ENCODE measurements around the gene FILIP1. TPM values are rescaled to one million over a fixed set of nuclear protein-coding genes. Genes with fewer than 3 reads are reported as not detected.

FILIP1 gene
- total and polyA plus RNA-seq, 10 of the 15 experiments (the other 5 are each of a cell fraction or from before 2014, with no cell fraction given): 0.23 to 2.0 (median 0.44) TPM

DNA sequence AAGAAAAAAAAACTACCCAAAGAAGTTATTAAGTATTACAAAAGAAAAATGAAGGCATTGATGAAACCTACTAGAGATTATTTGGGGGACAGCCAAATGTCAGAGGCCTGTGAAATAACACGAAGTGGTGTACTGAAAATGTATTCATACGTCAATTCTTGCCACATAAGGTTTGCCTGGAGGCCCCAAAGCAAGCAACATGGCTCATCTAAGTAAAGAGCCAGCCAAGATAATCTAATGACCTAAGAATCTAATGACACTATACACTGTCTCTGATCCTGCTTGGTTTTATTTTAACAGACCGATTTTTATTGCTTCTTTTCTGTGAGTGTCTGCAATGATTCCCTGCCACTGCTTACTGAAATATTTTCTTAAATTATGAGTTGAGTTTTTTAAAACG, 34.7 kb downstream of the FILIP1 start (continued):
- TF ChIP-seq PBX3 (IDR thresholded peaks at IDR 0.05; ENCODE audit: insufficient replicate concordance, low read depth, low read length): no peak

GRCh38 chr6:75450903-75451302, 42.7 kb downstream of the FILIP1 start:
- no TSS peak for BruUV-seq (replicated peaks)

DNA sequence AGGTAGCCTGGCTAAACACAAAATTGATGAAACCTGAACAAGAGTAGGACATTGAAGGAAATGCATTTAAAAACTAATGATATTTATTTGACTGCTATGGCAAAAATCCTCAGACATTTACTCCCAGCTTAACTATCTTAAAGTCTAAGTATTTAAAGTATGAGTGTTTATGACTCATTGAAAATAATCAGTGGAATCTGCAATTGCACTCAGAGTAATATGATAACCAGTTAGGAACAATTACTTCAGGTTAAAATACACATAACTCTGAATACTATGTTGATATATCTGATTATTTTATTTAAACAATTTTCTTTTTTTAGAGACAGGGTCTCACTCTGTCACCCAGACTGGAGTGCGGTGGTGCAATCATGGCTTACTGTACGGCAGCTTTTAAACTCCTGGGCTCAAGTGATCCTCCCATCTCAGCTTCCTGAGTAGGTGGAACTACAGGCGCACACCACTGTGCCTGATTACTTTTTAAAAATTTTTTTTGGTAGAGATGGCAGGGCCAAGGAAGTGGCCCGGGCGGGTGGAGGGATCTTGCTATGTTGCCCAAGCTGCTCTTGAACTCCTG, 43.9 kb downstream of the FILIP1 start:
- Histone ChIP-seq H3K4me1 (ENCODE audit: control insufficient read depth, insufficient read depth, low read length) (no peaks in the 10 kb centered on the region), H3K9me3 (replicated peaks; ENCODE audit: control insufficient read depth, insufficient read depth, low read length) (no peaks in the 10 kb centered on the region; the same call in 2 of the 3 replicates), H3K9ac (ENCODE audit: control insufficient read depth, insufficient read depth, low read length) (no peak overlapping the region), H3K4me3 (no peak overlapping the region), H3K27ac (ENCODE audit: control insufficient read depth, insufficient read depth) (no peak overlapping the region), H3K79me2 (ENCODE audit: control insufficient read depth, insufficient read depth, low read length) (no peaks in the 10 kb centered on the region), H3K36me3 (ENCODE audit: control insufficient read depth in 2 of 2, insufficient read depth in 2 of 2, low read length in 1 of 2) (no peaks in the 10 kb centered on the region), H4K20me1 (ENCODE audit: control insufficient read depth, insufficient read depth) (no peaks in the 10 kb centered on the region), H2AFZ (ENCODE audit: control insufficient read depth, low read depth, low read length) (no peak overlapping the region), H3K4me2 (ENCODE audit: control insufficient read depth, insufficient read depth) (no peak overlapping the region), H3K27me3 (replicated peaks in 1 of 2; ENCODE audit: control insufficient read depth in 2 of 2, insufficient read depth in 2 of 2, low read length in 1 of 2) (no peaks in the 10 kb centered on the region)
- FAIRE-seq (no peak), DNase-seq (ENCODE audit: low read depth, low spot score) (no peak), ATAC-seq (no peak)
- ChIA-PET POLR2A (no interaction called here), RAD21 (ENCODE audit: unreplicated experiment) (no interaction called here), SMC1A (ENCODE audit: uncharacterized antibody, unreplicated experiment) (no interaction called here), CTCF (no interaction called here)
- BruUV-seq (replicated peaks): no TSS peak
- 74% methylated on average over 5 of the region's 5 CpGs for WGBS (ENCODE audit: insufficient coverage, insufficient replicate concordance, low lambda C conversion rate, missing lambda C conversion rate)
- intact Hi-C loops (cut with micrococcal nuclease; ENCODE audit: unreplicated experiment) (no loop called here), in situ Hi-C loops (cut with MboI) (no loop called here)
- no peak for TF ChIP-seq SIN3A (IDR thresholded peaks at IDR 0.05; ENCODE audit: low read depth, low read length)
- TF ChIP-seq PAX5 (IDR thresholded peaks at IDR 0.05; ENCODE audit: borderline replicate concordance, low read depth, low read length): no peak
- TF ChIP-seq CREM (IDR thresholded peaks at IDR 0.05; ENCODE audit: low read depth): no peak
- no peak for TF ChIP-seq ZBTB4 (CRISPR knock-in tag; IDR thresholded peaks at IDR 0.05)
- no peak for TF ChIP-seq GABPA (IDR thresholded peaks at IDR 0.05; ENCODE audit: low read depth)
- no peak for TF ChIP-seq CTCF (IDR thresholded peaks at IDR 0.05 in 2 of 3, conservative IDR thresholded peaks at IDR 0.05 in 1 of 3; ENCODE audit: control insufficient read depth in 2 of 3, extremely low read depth in 1 of 3, insufficient read depth in 1 of 3, low read depth in 3 of 3, low read length in 3 of 3)

More at GRCh38 chr6:75450903-75451302, 42.7 kb downstream of the FILIP1 start:
- Histone ChIP-seq H3K4me3 (no peak overlapping the region), H3K27ac (ENCODE audit: control insufficient read depth, insufficient read depth) (no peak overlapping the region), H3K9ac (ENCODE audit: control insufficient read depth, insufficient read depth, low read length) (no peak overlapping the region), H2AFZ (ENCODE audit: control insufficient read depth, low read depth, low read length) (no peak overlapping the region), H3K4me1 (ENCODE audit: control insufficient read depth, insufficient read depth, low read length) (no peaks in the 10 kb centered on the region), H4K20me1 (ENCODE audit: control insufficient read depth, insufficient read depth) (no peaks in the 10 kb centered on the region), H3K27me3 (replicated peaks in 1 of 2; ENCODE audit: control insufficient read depth in 2 of 2, insufficient read depth in 2 of 2, low read length in 1 of 2) (no peaks in the 10 kb centered on the region), H3K36me3 (ENCODE audit: control insufficient read depth in 2 of 2, insufficient read depth in 2 of 2, low read length in 1 of 2) (no peaks in the 10 kb centered on the region), H3K4me2 (ENCODE audit: control insufficient read depth, insufficient read depth) (no peak overlapping the region), H3K9me3 (replicated peaks; ENCODE audit: control insufficient read depth, insufficient read depth, low read length) (no peaks in the 10 kb centered on the region; the same call in 2 of the 3 replicates), H3K79me2 (ENCODE audit: control insufficient read depth, insufficient read depth, low read length) (no peaks in the 10 kb centered on the region)
- intact Hi-C loops (cut with micrococcal nuclease; ENCODE audit: unreplicated experiment): no loop called here
- POLR2A ChIA-PET: no interaction called here
- 71% methylated on average over 3 of the region's 3 CpGs for WGBS (ENCODE audit: insufficient coverage, insufficient replicate concordance, low lambda C conversion rate, missing lambda C conversion rate)
- SMC1A ChIA-PET (ENCODE audit: uncharacterized antibody, unreplicated experiment): no interaction called here
- no peak for FAIRE-seq
- ATAC-seq: no peak
- CTCF ChIA-PET: interaction anchor here (0.7 kb wide), 1 partner anchor 9 kb away, joined by 3 read pairs; no protein-coding TSS in a partner anchor
- in situ Hi-C loops (cut with MboI): no loop called here
- RAD21 ChIA-PET (ENCODE audit: unreplicated experiment): no interaction called here
- DNase-seq (ENCODE audit: low read depth, low spot score): no peak
- TF ChIP-seq NBN (IDR thresholded peaks at IDR 0.05): no peak
- TF ChIP-seq STAT3 (IDR thresholded peaks at IDR 0.05; ENCODE audit: low read depth, low read length): no peak
- no peak for TF ChIP-seq SIN3A (IDR thresholded peaks at IDR 0.05; ENCODE audit: low read depth, low read length)
- no peak for TF ChIP-seq CHD1 (IDR thresholded peaks at IDR 0.05; ENCODE audit: low read depth, low read length)
- no peak for TF ChIP-seq HDGF (IDR thresholded peaks at IDR 0.05)

All from GM12878 (cell line).